Panc1 (cell line): ENCODE results near the gene TRIM75.

Experiments
- POLR2AphosphoS5 ChIP-seq: IDR thresholded peaks from 2 replicates; pipeline ENCODE4 v1.6.1; 2012; ENCODE audit warnings: mild to moderate bottlenecking, low read depth, low read length, moderate library complexity
- SIN3A ChIP-seq: IDR thresholded peaks from 2 replicates; pipeline ENCODE4 v1.6.1; 2012; ENCODE audit warnings: low read depth, mild to moderate bottlenecking, low read length, moderate library complexity, borderline replicate concordance; ENCODE audit not compliant: insufficient read depth
- TCF7L2 ChIP-seq: IDR thresholded peaks from 2 replicates; pipeline ENCODE4 v1.6.1; 2011; ENCODE audit warnings: mild to moderate bottlenecking, low read depth, low read length, inconsistent platforms
- TF ChIP-seq, protein P1 (sequence below): fragments of 450-650 bp; IDR thresholded peaks from 2 replicates; pipeline ENCODE4 v1.5.1; 2017; ENCODE audit warnings: mild to moderate bottlenecking
- TF ChIP-seq, protein P2 (sequence below), 2 experiments: IDR thresholded peaks; 2 replicates each; pipeline ENCODE4 v1.6.1; 2011 to 2012; ENCODE audit warnings: low read depth in 2 of 2, control low read depth in 1 of 2, low read length in 1 of 2, mild to moderate bottlenecking in 1 of 2, moderate library complexity in 1 of 2; ENCODE audit not compliant: insufficient read depth in 1 of 2

DNA sequence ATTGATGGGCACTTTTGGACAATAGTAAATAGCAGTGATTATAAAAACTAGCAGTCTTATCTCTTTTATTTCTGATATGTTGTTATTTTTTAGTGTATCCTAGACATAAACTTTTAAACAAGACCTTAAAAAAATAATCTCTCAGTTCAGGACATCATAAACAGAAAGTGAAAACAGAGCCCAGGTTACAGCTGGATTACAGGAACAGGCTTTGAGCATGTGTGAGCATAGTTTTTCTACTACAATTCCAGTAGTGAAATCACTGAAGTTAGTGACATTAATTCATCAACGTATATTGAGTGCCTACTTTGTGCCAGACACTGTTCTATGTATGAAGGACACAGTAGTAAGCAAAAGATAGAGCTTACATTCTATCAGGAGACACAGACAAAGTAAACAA, 16.9 kb downstream of the TRIM75 start:
- TF ChIP-seq, protein P1, sequence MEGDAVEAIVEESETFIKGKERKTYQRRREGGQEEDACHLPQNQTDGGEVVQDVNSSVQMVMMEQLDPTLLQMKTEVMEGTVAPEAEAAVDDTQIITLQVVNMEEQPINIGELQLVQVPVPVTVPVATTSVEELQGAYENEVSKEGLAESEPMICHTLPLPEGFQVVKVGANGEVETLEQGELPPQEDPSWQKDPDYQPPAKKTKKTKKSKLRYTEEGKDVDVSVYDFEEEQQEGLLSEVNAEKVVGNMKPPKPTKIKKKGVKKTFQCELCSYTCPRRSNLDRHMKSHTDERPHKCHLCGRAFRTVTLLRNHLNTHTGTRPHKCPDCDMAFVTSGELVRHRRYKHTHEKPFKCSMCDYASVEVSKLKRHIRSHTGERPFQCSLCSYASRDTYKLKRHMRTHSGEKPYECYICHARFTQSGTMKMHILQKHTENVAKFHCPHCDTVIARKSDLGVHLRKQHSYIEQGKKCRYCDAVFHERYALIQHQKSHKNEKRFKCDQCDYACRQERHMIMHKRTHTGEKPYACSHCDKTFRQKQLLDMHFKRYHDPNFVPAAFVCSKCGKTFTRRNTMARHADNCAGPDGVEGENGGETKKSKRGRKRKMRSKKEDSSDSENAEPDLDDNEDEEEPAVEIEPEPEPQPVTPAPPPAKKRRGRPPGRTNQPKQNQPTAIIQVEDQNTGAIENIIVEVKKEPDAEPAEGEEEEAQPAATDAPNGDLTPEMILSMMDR = no peak
- TF ChIP-seq POLR2AphosphoS5 = no peak
- TF ChIP-seq, protein P2, sequence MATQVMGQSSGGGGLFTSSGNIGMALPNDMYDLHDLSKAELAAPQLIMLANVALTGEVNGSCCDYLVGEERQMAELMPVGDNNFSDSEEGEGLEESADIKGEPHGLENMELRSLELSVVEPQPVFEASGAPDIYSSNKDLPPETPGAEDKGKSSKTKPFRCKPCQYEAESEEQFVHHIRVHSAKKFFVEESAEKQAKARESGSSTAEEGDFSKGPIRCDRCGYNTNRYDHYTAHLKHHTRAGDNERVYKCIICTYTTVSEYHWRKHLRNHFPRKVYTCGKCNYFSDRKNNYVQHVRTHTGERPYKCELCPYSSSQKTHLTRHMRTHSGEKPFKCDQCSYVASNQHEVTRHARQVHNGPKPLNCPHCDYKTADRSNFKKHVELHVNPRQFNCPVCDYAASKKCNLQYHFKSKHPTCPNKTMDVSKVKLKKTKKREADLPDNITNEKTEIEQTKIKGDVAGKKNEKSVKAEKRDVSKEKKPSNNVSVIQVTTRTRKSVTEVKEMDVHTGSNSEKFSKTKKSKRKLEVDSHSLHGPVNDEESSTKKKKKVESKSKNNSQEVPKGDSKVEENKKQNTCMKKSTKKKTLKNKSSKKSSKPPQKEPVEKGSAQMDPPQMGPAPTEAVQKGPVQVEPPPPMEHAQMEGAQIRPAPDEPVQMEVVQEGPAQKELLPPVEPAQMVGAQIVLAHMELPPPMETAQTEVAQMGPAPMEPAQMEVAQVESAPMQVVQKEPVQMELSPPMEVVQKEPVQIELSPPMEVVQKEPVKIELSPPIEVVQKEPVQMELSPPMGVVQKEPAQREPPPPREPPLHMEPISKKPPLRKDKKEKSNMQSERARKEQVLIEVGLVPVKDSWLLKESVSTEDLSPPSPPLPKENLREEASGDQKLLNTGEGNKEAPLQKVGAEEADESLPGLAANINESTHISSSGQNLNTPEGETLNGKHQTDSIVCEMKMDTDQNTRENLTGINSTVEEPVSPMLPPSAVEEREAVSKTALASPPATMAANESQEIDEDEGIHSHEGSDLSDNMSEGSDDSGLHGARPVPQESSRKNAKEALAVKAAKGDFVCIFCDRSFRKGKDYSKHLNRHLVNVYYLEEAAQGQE (IDR thresholded peaks at IDR 0.05; ENCODE audit: insufficient read depth in 1 of 2, low read depth in 2 of 2, low read length in 1 of 2) = no peak
- no peak for TF ChIP-seq SIN3A
- no peak for TF ChIP-seq TCF7L2
